ENCODE measurements around the gene FUOM.

DNA sequence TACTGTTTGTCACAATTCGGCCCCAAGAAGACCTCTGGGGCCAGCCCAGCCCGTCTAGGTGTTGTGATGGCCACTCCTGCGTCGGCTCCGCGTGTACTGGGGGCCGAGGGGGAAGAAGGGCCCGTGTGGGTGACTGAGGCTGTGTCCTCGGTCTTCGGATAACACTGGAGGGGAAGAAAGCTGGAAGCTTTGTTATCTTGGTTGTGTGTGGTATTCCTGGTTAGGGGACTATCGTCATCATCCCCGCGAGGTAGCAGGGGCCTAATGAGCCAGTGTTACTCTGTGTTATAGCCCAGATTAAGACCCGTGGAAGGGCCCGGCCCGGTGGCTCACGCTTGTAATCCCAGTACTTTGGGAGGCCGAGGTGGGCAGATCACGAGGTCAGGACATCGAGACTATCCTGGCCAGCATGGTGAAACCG lies 37.0 kb upstream of the FUOM start:
- TF ChIP-seq, protein P1, sequence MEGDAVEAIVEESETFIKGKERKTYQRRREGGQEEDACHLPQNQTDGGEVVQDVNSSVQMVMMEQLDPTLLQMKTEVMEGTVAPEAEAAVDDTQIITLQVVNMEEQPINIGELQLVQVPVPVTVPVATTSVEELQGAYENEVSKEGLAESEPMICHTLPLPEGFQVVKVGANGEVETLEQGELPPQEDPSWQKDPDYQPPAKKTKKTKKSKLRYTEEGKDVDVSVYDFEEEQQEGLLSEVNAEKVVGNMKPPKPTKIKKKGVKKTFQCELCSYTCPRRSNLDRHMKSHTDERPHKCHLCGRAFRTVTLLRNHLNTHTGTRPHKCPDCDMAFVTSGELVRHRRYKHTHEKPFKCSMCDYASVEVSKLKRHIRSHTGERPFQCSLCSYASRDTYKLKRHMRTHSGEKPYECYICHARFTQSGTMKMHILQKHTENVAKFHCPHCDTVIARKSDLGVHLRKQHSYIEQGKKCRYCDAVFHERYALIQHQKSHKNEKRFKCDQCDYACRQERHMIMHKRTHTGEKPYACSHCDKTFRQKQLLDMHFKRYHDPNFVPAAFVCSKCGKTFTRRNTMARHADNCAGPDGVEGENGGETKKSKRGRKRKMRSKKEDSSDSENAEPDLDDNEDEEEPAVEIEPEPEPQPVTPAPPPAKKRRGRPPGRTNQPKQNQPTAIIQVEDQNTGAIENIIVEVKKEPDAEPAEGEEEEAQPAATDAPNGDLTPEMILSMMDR (IDR thresholded peaks at IDR 0.05; ENCODE audit: poor library complexity, severe bottlenecking): no peak
- no peak for TF ChIP-seq EZH2 (IDR thresholded peaks at IDR 0.05; ENCODE audit: borderline replicate concordance, insufficient read depth, low read length, poor library complexity, severe bottlenecking)
- no peak for TF ChIP-seq POLR2AphosphoS5 (IDR thresholded peaks at IDR 0.05)

Measured in neural cell (in vitro differentiated cells).